BJ (cell line): ENCODE data around the gene SATB2. TPM values are rescaled to one million over a fixed set of nuclear protein-coding genes. Genes with fewer than 3 reads are reported as not detected.
A peak's percentile ranks its signal among the peaks of the same experiment; 100 is the strongest.

Experiments used
- CTCF ChIA-PET: fragments of 350-600 bp; formaldehyde crosslinking; extraction: SDS; loops from one replicate; lab custom pipeline; 2021; ENCODE audit warnings: antibody characterized with exemption, inconsistent platforms; lab: Yijun Ruan, JAX
- POLR2A ChIA-PET: fragments of 300-600 bp; sonication (Branson Sonifier 250); formaldehyde crosslinking; extraction: SDS; loops from one replicate; lab custom pipeline; 2021; ENCODE audit warnings: antibody characterized with exemption; lab: Charles Lee
- DNase-seq: peaks from one replicate; pipeline ENCODE4 v3.0.0-alpha.2; 2011; ENCODE audit warnings: low read depth
- H3K27me3 ChIP-seq: 2 replicates; pipeline ENCODE4 v1.6.0; 2011; ENCODE audit warnings: low read length; ENCODE audit not compliant: control insufficient read depth, insufficient read depth
- H3K36me3 ChIP-seq: 2 replicates; pipeline ENCODE4 v1.5.1; 2011; ENCODE audit warnings: low read length; ENCODE audit not compliant: control insufficient read depth, insufficient read depth
- H3K4me3 ChIP-seq: 2 replicates; pipeline ENCODE4 v1.5.1; 2011; ENCODE audit warnings: low read depth, mild to moderate bottlenecking, control low read depth, low read length
- polyA plus RNA-seq: library from polyadenylated mRNA; depleted of rRNA; stranded (reverse); fragments of >200 nt; gene quantifications from 2 replicates; pipeline ENCODE4 v1.2.3, GENCODE V29; 2011
- TF ChIP-seq, protein P1 (sequence below): IDR thresholded peaks from 2 replicates; pipeline ENCODE4 v1.5.1; 2011; ENCODE audit warnings: low read depth, mild to moderate bottlenecking, control low read depth, inconsistent platforms, low read length, moderate library complexity; ENCODE audit not compliant: insufficient read depth

Gene SATB2
- polyA plus RNA-seq, 1 experiment: 4.8 TPM

DNA sequence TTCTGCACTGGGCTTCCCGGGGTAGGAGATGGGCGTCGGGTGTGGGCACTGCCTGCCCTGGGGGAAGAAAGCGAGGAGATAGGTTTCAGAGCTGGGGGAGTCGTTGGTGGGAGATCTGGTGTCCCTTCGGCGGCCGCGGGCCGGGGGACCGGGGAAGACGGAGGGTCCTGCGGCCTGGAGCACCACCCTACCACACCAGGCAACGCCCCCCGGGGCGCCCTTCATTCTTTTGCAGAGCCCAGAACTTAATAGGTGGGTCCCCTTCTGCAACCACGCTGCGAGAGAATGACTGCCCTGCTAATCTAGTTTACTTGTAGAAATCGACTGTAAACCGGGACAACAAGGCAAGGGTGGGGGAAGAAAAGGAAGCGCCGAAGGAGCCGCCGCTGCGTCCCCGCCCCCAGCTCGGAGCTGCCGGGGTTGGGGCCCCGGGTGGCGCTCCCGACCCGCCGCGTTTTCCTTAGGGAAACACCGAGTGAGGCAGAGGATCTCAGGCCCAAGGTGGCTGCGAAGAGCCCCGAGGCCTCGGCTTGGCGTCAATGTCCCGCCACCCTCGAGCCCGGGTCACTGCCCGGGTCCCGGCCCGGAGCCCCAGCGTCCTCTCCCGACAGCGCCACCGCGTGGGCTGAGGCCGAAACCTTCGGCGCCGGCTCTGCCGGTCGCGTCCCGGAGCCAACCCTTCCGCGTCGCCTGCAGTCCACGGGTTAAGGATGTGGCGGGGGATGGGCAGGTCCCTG is 5.4 kb upstream of the SATB2 start:
- ChIA-PET POLR2A (interaction anchor here (0.6 kb wide), 1 partner anchor 1148 kb away, joined by 4 read pairs; no protein-coding TSS in a partner anchor), CTCF (interaction anchor here (0.7 to 2.2 kb wide), 14 partner anchors 9 to 1148 kb away, joined by 3 to 11 read pairs (median 4); no protein-coding TSS in a partner anchor)
- TF ChIP-seq, protein P1, sequence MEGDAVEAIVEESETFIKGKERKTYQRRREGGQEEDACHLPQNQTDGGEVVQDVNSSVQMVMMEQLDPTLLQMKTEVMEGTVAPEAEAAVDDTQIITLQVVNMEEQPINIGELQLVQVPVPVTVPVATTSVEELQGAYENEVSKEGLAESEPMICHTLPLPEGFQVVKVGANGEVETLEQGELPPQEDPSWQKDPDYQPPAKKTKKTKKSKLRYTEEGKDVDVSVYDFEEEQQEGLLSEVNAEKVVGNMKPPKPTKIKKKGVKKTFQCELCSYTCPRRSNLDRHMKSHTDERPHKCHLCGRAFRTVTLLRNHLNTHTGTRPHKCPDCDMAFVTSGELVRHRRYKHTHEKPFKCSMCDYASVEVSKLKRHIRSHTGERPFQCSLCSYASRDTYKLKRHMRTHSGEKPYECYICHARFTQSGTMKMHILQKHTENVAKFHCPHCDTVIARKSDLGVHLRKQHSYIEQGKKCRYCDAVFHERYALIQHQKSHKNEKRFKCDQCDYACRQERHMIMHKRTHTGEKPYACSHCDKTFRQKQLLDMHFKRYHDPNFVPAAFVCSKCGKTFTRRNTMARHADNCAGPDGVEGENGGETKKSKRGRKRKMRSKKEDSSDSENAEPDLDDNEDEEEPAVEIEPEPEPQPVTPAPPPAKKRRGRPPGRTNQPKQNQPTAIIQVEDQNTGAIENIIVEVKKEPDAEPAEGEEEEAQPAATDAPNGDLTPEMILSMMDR: peak; percentile 85
- Histone ChIP-seq H3K4me3 (peak overlapping the region; percentile 53), H3K36me3 (no peaks in the 10 kb centered on the region), H3K27me3 (peaks cover 42% of the 10 kb centered on the region)
- no peak for DNase-seq

DNA sequence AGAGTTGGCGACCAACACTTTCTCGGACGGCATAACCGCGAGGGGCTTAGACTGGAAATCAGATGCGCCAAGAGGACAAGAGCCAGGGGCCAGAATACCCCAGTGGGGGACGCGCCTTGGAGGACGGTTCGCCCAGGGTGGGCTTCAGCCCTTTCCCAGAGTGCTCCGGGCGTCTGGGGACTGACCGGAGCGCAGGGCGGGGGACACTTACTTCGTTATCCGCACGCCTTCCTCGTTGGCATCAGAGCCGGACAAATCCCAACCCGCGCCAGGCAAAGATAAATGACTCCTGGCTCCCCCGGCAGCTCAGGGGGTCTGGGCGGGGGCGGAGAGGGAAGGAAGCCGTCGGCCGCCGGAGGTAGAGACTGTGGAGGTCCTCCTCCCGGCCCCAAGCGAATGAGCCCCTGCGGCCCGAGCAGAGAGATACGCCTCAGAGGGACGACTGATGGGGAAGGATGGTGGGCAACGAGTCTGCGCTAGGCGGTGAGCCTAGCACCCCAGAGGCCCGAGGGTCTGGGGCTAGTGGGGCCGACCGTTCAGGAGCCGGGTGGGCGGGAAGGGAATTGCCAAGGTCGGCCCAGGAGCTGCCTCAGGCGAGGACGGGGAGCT is 4.7 kb upstream of the SATB2 start:
- no peaks in the 10 kb centered on the region for H3K36me3 ChIP-seq
- CTCF ChIA-PET: interaction anchor here (0.7 to 2.2 kb wide), 13 partner anchors 9 to 1148 kb away, joined by 3 to 11 read pairs (median 4); no protein-coding TSS in a partner anchor
- H3K4me3 ChIP-seq: no peak overlapping the region; the same call in none of the 2 replicates
- POLR2A ChIA-PET: no interaction called here
- no peak for DNase-seq
- H3K27me3 ChIP-seq: peaks cover 39% of the 10 kb centered on the region
- TF ChIP-seq, protein P1: no peak

DNA sequence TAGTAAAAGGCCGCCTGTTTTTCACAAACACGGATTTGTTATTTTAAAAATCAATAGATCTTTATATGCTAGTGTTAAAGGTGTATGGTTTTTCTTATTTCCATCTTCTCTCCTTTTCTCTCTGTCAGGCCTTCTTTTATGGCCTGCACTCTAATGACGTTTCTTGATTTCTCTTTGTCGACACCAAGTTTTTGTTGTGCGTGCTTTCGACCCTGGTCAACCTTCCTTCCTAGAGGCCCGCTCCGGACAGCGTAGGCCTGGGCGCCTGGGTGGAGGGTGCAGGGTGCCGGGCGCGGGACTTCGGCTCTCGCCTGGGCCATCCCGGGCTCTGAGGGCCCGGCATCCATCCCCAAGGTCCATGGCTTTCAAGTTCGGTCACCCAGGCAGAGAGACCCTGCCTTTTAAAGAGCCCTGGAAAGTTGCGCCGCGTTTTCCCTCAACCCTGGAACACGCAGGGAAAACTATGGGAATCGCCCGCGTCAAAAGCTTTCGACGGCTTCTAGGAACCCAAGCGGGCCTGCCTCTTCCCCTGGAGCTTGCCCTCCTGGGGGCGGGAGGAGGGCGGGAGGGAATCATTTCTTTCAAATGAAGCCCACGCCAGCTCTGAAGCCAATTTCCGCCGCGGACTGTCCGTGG is 4.1 kb upstream of the SATB2 start:
- peaks cover 35% of the 10 kb centered on the region for H3K27me3 ChIP-seq
- no peak overlapping the region for H3K4me3 ChIP-seq
- H3K36me3 ChIP-seq: no peaks in the 10 kb centered on the region
- ChIA-PET CTCF (interaction anchor here (1.2 to 2.2 kb wide), 4 partner anchors 9 to 1147 kb away, joined by 3 to 11 read pairs (median 6); no protein-coding TSS in a partner anchor), POLR2A (no interaction called here)
- no peak for DNase-seq
- TF ChIP-seq, protein P1: no peak

DNA sequence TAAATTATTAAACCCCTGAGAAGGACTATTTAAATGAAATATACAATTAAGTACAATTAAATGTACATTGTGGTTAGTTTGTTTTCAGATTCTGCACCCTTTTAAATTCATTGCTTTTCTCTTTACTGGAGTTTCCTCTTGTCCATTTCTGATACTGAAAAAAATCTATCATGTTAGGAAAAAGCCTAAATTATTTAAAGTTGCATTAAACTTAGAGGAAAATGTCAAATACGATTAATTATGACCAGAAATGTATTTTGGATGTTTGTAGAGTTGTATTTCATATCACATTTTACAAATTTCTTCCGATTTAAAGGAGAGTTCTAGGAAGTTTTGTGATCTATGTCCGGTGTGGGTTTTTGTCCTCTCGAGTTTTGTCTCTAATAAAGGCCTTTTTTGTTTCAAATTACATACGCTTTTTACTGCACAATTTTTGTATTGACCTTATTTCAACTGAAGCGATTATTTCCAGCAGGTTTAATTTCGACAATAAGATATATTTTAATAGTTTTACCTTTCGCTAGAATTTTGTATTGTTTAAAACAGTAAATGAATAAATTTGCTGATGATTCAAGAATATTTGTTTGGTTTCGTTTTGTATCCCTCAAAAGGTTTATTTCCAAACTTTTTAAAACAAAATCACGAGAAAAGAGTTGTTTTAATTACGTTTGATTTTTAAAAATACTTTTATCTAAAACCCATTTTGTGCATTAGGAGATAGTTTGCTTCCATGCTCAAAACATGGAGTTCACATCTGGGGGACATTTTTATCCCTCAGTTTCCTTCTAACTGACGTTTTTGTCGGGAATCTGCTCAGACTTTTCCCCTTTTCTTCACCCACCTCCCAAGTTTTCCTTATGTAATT is 3.3 kb upstream of the SATB2 start:
- TF ChIP-seq, protein P1: no peak
- peaks cover 29% of the 10 kb centered on the region for H3K27me3 ChIP-seq
- no peak overlapping the region for H3K4me3 ChIP-seq
- ChIA-PET CTCF (interaction anchor here (2.2 kb wide), 1 partner anchor 11 kb away, joined by 11 read pairs; no protein-coding TSS in a partner anchor), POLR2A (no interaction called here)
- no peak for DNase-seq
- H3K36me3 ChIP-seq: no peaks in the 10 kb centered on the region
